DND-41 (cell line): Measurements from ENCODE around the gene DYNC1LI2.
"Not testable (repeated sequence)": the region's sequence is repeated elsewhere in the genome, so short reads cannot be mapped to it uniquely, and the experiment has no call there.

Experiments used
- ATAC-seq: fragments of 200-7000 bp; cut with Tn5 transposase; 3 replicates; pipeline ENCODE4 v1.9.1; 2021; ENCODE audit warnings: low read depth; ENCODE audit not compliant: insufficient read depth
- DNase-seq: peaks from one replicate; pipeline ENCODE4 v3.0.0-alpha.2; 2020
- H2AFZ ChIP-seq: 2 replicates; pipeline ENCODE4 v1.6.0; 2012; ENCODE audit warnings: low read depth, low read length
- H3K27ac ChIP-seq: 2 replicates; pipeline ENCODE4 v1.5.1; 2012; ENCODE audit warnings: low read length, inconsistent platforms
- H3K27me3 ChIP-seq: fragments of 200-600 bp; sonication (generic); 2 replicates; pipeline ENCODE4 v1.6.0; 2012; ENCODE audit warnings: low read length, mild to moderate bottlenecking, inconsistent platforms; ENCODE audit not compliant: insufficient read depth, poor library complexity
- H3K36me3 ChIP-seq: 2 replicates; pipeline ENCODE4 v1.5.1; 2012; ENCODE audit warnings: low read length, inconsistent platforms; ENCODE audit not compliant: insufficient read depth
- H3K4me1 ChIP-seq: 2 replicates; pipeline ENCODE4 v1.5.1; 2012; ENCODE audit warnings: mild to moderate bottlenecking, low read length; ENCODE audit not compliant: insufficient read depth
- H3K4me2 ChIP-seq: 2 replicates; pipeline ENCODE4 v1.6.0; 2012; ENCODE audit warnings: mild to moderate bottlenecking, moderate library complexity, low read length, inconsistent platforms; ENCODE audit not compliant: insufficient read depth
- H3K4me3 ChIP-seq, 2 experiments: fragments of 200-600 bp in 1 of 2; shearing (Covaris generic) in 1 of 2; 2 replicates each; pipeline ENCODE4 v1.5.1; 2012 to 2016; ENCODE audit warnings: inconsistent platforms in 2 of 2, low read length in 2 of 2, mild to moderate bottlenecking in 2 of 2, low read depth in 1 of 2, moderate library complexity in 1 of 2
- H3K79me2 ChIP-seq: 2 replicates; pipeline ENCODE4 v1.6.0; 2012; ENCODE audit warnings: low read length, inconsistent platforms; ENCODE audit not compliant: insufficient read depth
- H3K9ac ChIP-seq: 2 replicates; pipeline ENCODE4 v1.6.0; 2012; ENCODE audit warnings: low read depth, mild to moderate bottlenecking, inconsistent platforms, low read length, moderate library complexity
- H3K9me3 ChIP-seq: 2 replicates; pipeline ENCODE4 v1.5.1; 2012; ENCODE audit warnings: low read length, moderate library complexity, mild to moderate bottlenecking, inconsistent platforms; ENCODE audit not compliant: insufficient read depth, severe bottlenecking
- H4K20me1 ChIP-seq: 2 replicates; pipeline ENCODE4 v1.6.0; 2012; ENCODE audit warnings: low read length; ENCODE audit not compliant: insufficient read depth
- CTCF ChIP-seq: IDR thresholded peaks from 2 replicates; pipeline ENCODE4 v1.5.1; 2012; ENCODE audit warnings: borderline replicate concordance, low read length, moderate library complexity, mild to moderate bottlenecking; ENCODE audit not compliant: poor library complexity, severe bottlenecking; ENCODE audit errors: extremely low read depth
- EZH2 ChIP-seq: IDR thresholded peaks from 3 replicates; pipeline ENCODE4 v1.6.1; 2012; ENCODE audit warnings: borderline replicate concordance, low read depth, mild to moderate bottlenecking, moderate library complexity, low read length, inconsistent platforms; ENCODE audit not compliant: severe bottlenecking

The DYNC1LI2 gene

GRCh38 chr16:66690106-66690847 is 61.1 kb downstream of the DYNC1LI2 start:
- Histone ChIP-seq H2AFZ (no peak overlapping the region), H3K9ac (no peak overlapping the region), H3K79me2 (no peaks in the 10 kb centered on the region), H3K36me3 (no peaks in the 10 kb centered on the region), H3K9me3 (no peaks in the 10 kb centered on the region), H3K4me3 (no peak overlapping the region), H3K27ac (no peak overlapping the region), H3K4me2 (no peak overlapping the region), H3K27me3 (no peaks in the 10 kb centered on the region), H4K20me1 (no peaks in the 10 kb centered on the region), H3K4me1 (peaks cover 4% of the 10 kb centered on the region)
- TF ChIP-seq CTCF (no peak), EZH2 (no peak)
- DNase-seq (no peak), ATAC-seq (no peak)

- Histone ChIP-seq H3K4me3 (no peak overlapping the region), H3K79me2 (no peaks in the 10 kb centered on the region), H3K36me3 (no peaks in the 10 kb centered on the region), H2AFZ (no peak overlapping the region), H3K9ac (no peak overlapping the region), H3K4me2 (no peak overlapping the region), H3K9me3 (no peaks in the 10 kb centered on the region), H3K27me3 (no peaks in the 10 kb centered on the region), H4K20me1 (no peaks in the 10 kb centered on the region), H3K27ac (no peak overlapping the region), H3K4me1 (no peaks in the 10 kb centered on the region)
- no peak for TF ChIP-seq EZH2
- TF ChIP-seq CTCF, result no peak
- DNase-seq (no peak), ATAC-seq (no peak)
Observed at GRCh38 chr16:66689282-66689681, 62.1 kb downstream of the DYNC1LI2 start.

- no peaks in the 10 kb centered on the region for H3K27me3 ChIP-seq
- H3K9ac ChIP-seq, result no peak overlapping the region
- no peak overlapping the region for H2AFZ ChIP-seq
- H3K4me2 ChIP-seq, result no peak overlapping the region
- H4K20me1 ChIP-seq, result no peaks in the 10 kb centered on the region
- no peaks in the 10 kb centered on the region for H3K36me3 ChIP-seq
- no peak for TF ChIP-seq EZH2
- no peak for TF ChIP-seq CTCF
- no peak overlapping the region for H3K27ac ChIP-seq
- no peak overlapping the region for H3K4me3 ChIP-seq
- H3K4me1 ChIP-seq, result no peaks in the 10 kb centered on the region
- ATAC-seq, result no peak
- DNase-seq, result no peak
- no peaks in the 10 kb centered on the region for H3K79me2 ChIP-seq
- no peaks in the 10 kb centered on the region for H3K9me3 ChIP-seq
Observed at GRCh38 chr16:66687906-66688625, 63.3 kb downstream of the DYNC1LI2 start.

- H3K4me3 ChIP-seq, DNase-seq, H3K79me2 ChIP-seq, H3K9me3 ChIP-seq, H3K9ac ChIP-seq, ATAC-seq, H3K27me3 ChIP-seq, H2AFZ ChIP-seq, H4K20me1 ChIP-seq, H3K4me1 ChIP-seq, H3K27ac ChIP-seq, H3K4me2 ChIP-seq, H3K36me3 ChIP-seq: not testable (repeated sequence)
Observed at GRCh38 chr16:66685501-66686115, 65.8 kb downstream of the DYNC1LI2 start.
